D341Med (cell line): Measurements from ENCODE around the gene GIT1.

ENCODE experiments used
- DNase-seq: peaks from one replicate; pipeline ENCODE4 v3.0.0; 2012; ENCODE audit warnings: low spot score

GIT1 gene

GRCh38 chr17:29615492-29616299 lies 26.2 kb upstream of the GIT1 start:
- peak; percentile 94 for DNase-seq

GRCh38 chr17:29615048-29615385 lies 25.6 kb upstream of the GIT1 start:
- no peak for DNase-seq

GRCh38 chr17:29614349-29615047 lies 25.1 kb upstream of the GIT1 start:
- no peak for DNase-seq

GRCh38 chr17:29613856-29614255 lies 24.4 kb upstream of the GIT1 start:
- no peak for DNase-seq

- DNase-seq = no peak
These were observed 23.9 kb upstream of the GIT1 start for GRCh38 chr17:29613352-29613837.

- no peak for DNase-seq
These were observed 23.2 kb upstream of the GIT1 start for GRCh38 chr17:29612404-29613280.

- DNase-seq = no peak
These were observed 22.6 kb upstream of the GIT1 start for GRCh38 chr17:29612094-29612403.

- DNase-seq = no peak
These were observed 22.1 kb upstream of the GIT1 start for GRCh38 chr17:29611351-29612093.

GRCh38 chr17:29610395-29610794 lies 20.9 kb upstream of the GIT1 start:
- DNase-seq = no peak

- DNase-seq = no peak
These were observed 19.5 kb upstream of the GIT1 start for GRCh38 chr17:29608986-29609385.

- DNase-seq = no peak
These were observed 18.2 kb upstream of the GIT1 start for GRCh38 chr17:29607557-29608195.

- no peak for DNase-seq
These were observed 13.7 kb upstream of the GIT1 start for GRCh38 chr17:29603109-29603674.

GRCh38 chr17:29597361-29598172 lies 8.1 kb upstream of the GIT1 start:
- DNase-seq = peak; percentile 75

GRCh38 chr17:29596811-29597210 lies 7.4 kb upstream of the GIT1 start:
- DNase-seq = no peak

GRCh38 chr17:29595943-29596774 lies 6.7 kb upstream of the GIT1 start:
- DNase-seq = no peak

GRCh38 chr17:29595107-29595942 lies 5.9 kb upstream of the GIT1 start:
- DNase-seq = no peak

GRCh38 chr17:29594519-29595090 lies 5.2 kb upstream of the GIT1 start:
- DNase-seq = no peak
